Activated gamma-delta T cell treated with Interleukin-2 at 50 U/mL for 16 hours (primary cell): ENCODE measurements around the gene TMEM245.
"Not testable (repeated sequence)": the region's sequence is repeated elsewhere in the genome, so short reads cannot be mapped to it uniquely, and the experiment has no call there.

ENCODE experiments used
- DNase-seq: peaks from one replicate; pipeline ENCODE4 v3.0.0-alpha.2; 2020

TMEM245 gene

DNA sequence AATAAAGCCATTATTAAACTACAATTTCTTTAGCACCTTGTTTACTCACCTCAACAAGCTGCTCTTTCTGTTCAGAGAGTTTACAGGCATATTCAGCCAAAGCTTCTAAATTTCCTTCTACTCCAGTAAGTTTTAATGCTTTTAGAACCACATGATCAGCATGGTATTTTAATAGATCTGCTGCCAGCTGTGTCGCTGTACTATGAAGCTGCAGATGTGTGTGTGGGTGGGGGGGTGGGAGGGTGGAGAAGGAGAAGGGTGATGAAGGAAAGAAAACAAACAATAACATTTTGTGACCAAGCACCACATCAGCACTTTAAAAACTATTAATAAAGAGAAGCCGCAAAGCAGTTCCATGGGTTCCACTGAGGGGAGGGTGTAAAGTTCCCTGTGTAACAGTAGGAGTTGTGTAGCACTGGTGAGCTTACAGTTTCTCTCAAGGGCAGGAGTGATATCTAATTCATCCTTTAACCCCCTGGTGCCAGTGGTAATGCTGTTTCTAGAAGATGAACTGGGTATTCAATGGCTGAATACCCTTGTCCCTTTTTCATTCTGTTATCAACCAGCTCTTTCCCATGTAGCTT is 147.0 kb downstream of the TMEM245 start:
- no peak for DNase-seq

DNA sequence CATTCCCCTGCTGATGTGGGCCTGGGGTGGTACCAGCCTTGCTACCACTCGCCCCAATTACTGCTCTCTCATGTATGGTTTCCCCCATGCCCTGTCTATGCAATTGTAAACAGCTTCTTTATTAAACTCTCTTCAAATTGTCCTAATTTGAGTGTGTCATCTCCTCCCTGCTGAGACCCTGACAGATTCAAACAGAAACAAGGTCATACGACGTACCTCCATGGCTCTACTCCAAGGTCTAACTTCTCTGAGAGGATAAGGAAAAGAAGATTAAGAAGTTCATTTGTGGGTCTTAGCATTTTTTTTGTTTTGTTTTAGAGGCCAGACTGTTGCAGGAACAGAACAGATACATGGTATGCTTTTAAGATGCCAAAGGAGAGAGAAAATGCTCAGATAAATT is 147.6 kb downstream of the TMEM245 start:
- DNase-seq = no peak

- not testable (repeated sequence) for DNase-seq
Observed at GRCh38 chr9:108971392-108971791, 148.4 kb downstream of the TMEM245 start.

- no peak for DNase-seq
Observed at GRCh38 chr9:108967916-108968315, 151.8 kb downstream of the TMEM245 start.
